ENCODE results near the gene RAB9B. TPM values are rescaled to one million over a fixed set of nuclear protein-coding genes. Genes with fewer than 3 reads are reported as not detected.

The RAB9B gene
- total RNA-seq, 1 donor from 2014 or later = 2.4 TPM

GRCh38 chrX:103781706-103782105 lies 50.4 kb downstream of the RAB9B start:
- H3K27ac Mint-ChIP-seq (ENCODE audit: unreplicated experiment) = no peak overlapping the region
- no peak overlapping the region for H3K4me3 Mint-ChIP-seq (ENCODE audit: unreplicated experiment)
- H3K36me3 Mint-ChIP-seq (ENCODE audit: unreplicated experiment) = no peaks in the 10 kb centered on the region
- TF ChIP-seq CTCF (IDR thresholded peaks at IDR 0.05) = no peak
- no peaks in the 10 kb centered on the region for H3K9me3 Mint-ChIP-seq (ENCODE audit: unreplicated experiment)
- H3K4me1 Mint-ChIP-seq (ENCODE audit: unreplicated experiment) = no peaks in the 10 kb centered on the region
- DNase-seq (ENCODE audit: extremely low spot score, unreplicated experiment) = no peak
- no peaks in the 10 kb centered on the region for H3K27me3 Mint-ChIP-seq (ENCODE audit: unreplicated experiment)

GRCh38 chrX:103781062-103781402 lies 51.0 kb downstream of the RAB9B start:
- Mint-ChIP-seq H3K27me3 (ENCODE audit: unreplicated experiment) (no peaks in the 10 kb centered on the region), H3K9me3 (ENCODE audit: unreplicated experiment) (no peaks in the 10 kb centered on the region), H3K27ac (ENCODE audit: unreplicated experiment) (no peak overlapping the region), H3K4me3 (ENCODE audit: unreplicated experiment) (no peak overlapping the region), H3K36me3 (ENCODE audit: unreplicated experiment) (no peaks in the 10 kb centered on the region), H3K4me1 (ENCODE audit: unreplicated experiment) (no peaks in the 10 kb centered on the region)
- no peak for DNase-seq (ENCODE audit: extremely low spot score, unreplicated experiment)
- TF ChIP-seq CTCF (IDR thresholded peaks at IDR 0.05) = no peak

- no peak for TF ChIP-seq CTCF (IDR thresholded peaks at IDR 0.05)
- no peaks in the 10 kb centered on the region for H3K9me3 Mint-ChIP-seq (ENCODE audit: unreplicated experiment)
- peak; percentile 62 for DNase-seq (ENCODE audit: extremely low spot score, unreplicated experiment)
- H3K4me1 Mint-ChIP-seq (ENCODE audit: unreplicated experiment) = no peaks in the 10 kb centered on the region
- no peak overlapping the region for H3K27ac Mint-ChIP-seq (ENCODE audit: unreplicated experiment)
- H3K27me3 Mint-ChIP-seq (ENCODE audit: unreplicated experiment) = no peaks in the 10 kb centered on the region
- H3K36me3 Mint-ChIP-seq (ENCODE audit: unreplicated experiment) = no peaks in the 10 kb centered on the region
- no peak overlapping the region for H3K4me3 Mint-ChIP-seq (ENCODE audit: unreplicated experiment)
These were observed 51.6 kb downstream of the RAB9B start for GRCh38 chrX:103780336-103781061.

DNA sequence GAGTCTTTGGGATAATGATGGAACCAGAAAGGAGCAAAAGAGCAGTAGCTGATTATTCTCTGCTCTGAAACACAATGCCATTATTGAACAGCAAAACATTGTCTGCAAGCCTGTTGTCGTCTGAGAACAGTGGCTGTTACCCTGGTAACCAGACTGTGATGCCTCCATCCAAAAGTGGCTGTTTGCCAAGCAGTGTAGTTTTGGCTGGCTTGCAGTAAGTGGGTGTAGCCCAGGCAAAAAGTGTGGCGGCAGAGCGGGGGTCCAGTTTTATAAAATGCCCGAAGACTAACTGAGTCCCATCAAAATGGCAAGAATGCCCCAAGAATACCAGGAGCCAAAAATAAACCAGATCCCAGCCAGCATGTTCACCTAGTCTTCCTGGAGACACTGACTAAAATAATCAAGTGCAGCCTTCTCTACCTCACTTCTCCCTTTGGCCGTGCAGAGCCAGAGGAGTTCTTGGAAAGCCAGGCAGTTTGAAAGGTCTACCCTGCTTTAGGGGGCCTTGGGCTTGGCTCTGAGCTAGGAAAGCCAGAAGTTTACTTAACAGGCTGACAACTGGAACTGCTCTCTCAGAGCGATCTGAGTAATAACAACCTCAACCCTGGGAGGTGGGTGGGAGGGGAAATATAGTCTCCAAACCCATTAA lies 52.8 kb downstream of the RAB9B start:
- no peak for TF ChIP-seq CTCF (IDR thresholded peaks at IDR 0.05)
- H3K4me1 Mint-ChIP-seq (ENCODE audit: unreplicated experiment) = no peaks in the 10 kb centered on the region
- H3K27ac Mint-ChIP-seq (ENCODE audit: unreplicated experiment) = no peak overlapping the region
- H3K27me3 Mint-ChIP-seq (ENCODE audit: unreplicated experiment) = no peaks in the 10 kb centered on the region
- no peak for DNase-seq (ENCODE audit: extremely low spot score, unreplicated experiment)
- H3K36me3 Mint-ChIP-seq (ENCODE audit: unreplicated experiment) = no peaks in the 10 kb centered on the region
- no peak overlapping the region for H3K4me3 Mint-ChIP-seq (ENCODE audit: unreplicated experiment)
- no peaks in the 10 kb centered on the region for H3K9me3 Mint-ChIP-seq (ENCODE audit: unreplicated experiment)

GRCh38 chrX:103776546-103776945 lies 55.5 kb downstream of the RAB9B start, which contains the start of gene PLP1:
TSS of gene PLP1 (plus strand) at chrX:103776840. CDS start at chrX:103776996, 156 bp downstream.
- Mint-ChIP-seq H3K27ac (ENCODE audit: unreplicated experiment) (no peak within 1 kb of the TSS), H3K36me3 (ENCODE audit: unreplicated experiment) (no peaks in the 10 kb centered on the region), H3K27me3 (ENCODE audit: unreplicated experiment) (no peaks in the 10 kb centered on the region), H3K4me3 (ENCODE audit: unreplicated experiment) (no peak within 1 kb of the TSS), H3K9me3 (ENCODE audit: unreplicated experiment) (no peaks in the 10 kb centered on the region), H3K4me1 (ENCODE audit: unreplicated experiment) (no peaks in the 10 kb centered on the region)
- no peak for DNase-seq (ENCODE audit: extremely low spot score, unreplicated experiment)
- TF ChIP-seq CTCF (IDR thresholded peaks at IDR 0.05) = no peak
